Measurements from ENCODE around the gene UNC13C.

The UNC13C gene

GRCh38 chr15:54119051-54119450 lies 140.8 kb downstream of the UNC13C start:
- DNase-seq (ENCODE audit: low spot score): no peak

GRCh38 chr15:54120949-54121463 lies 142.8 kb downstream of the UNC13C start:
- no peak for DNase-seq (ENCODE audit: low spot score)

- no peak for DNase-seq (ENCODE audit: low spot score)
These were observed 149.3 kb downstream of the UNC13C start for GRCh38 chr15:54127574-54127973.

- DNase-seq (ENCODE audit: low spot score): no peak
These were observed 153.2 kb downstream of the UNC13C start for GRCh38 chr15:54131410-54131809.

- DNase-seq (ENCODE audit: low spot score): no peak
These were observed 170.9 kb downstream of the UNC13C start for GRCh38 chr15:54149115-54149531.

- no peak for DNase-seq (ENCODE audit: low spot score)
These were observed 172.0 kb downstream of the UNC13C start for GRCh38 chr15:54150255-54150654.

GRCh38 chr15:54159012-54159411 lies 180.8 kb downstream of the UNC13C start:
- no peak for DNase-seq (ENCODE audit: low spot score)

GRCh38 chr15:54187325-54187724 lies 209.1 kb downstream of the UNC13C start:
- DNase-seq (ENCODE audit: low spot score): no peak

- DNase-seq (ENCODE audit: low spot score): no peak
These were observed 219.8 kb downstream of the UNC13C start for GRCh38 chr15:54197995-54198394.

- DNase-seq (ENCODE audit: low spot score): no peak
These were observed 228.5 kb downstream of the UNC13C start for GRCh38 chr15:54206586-54207321.

GRCh38 chr15:54208786-54209185 lies 230.5 kb downstream of the UNC13C start:
- DNase-seq (ENCODE audit: low spot score): no peak

GRCh38 chr15:54212635-54213034 lies 234.4 kb downstream of the UNC13C start:
- DNase-seq (ENCODE audit: low spot score): no peak

GRCh38 chr15:54226455-54226854 lies 248.2 kb downstream of the UNC13C start:
- DNase-seq (ENCODE audit: low spot score): no peak

GRCh38 chr15:54227569-54227968 lies 249.3 kb downstream of the UNC13C start:
- DNase-seq (ENCODE audit: low spot score): no peak

GRCh38 chr15:54250326-54250725 lies 272.1 kb downstream of the UNC13C start:
- no peak for DNase-seq (ENCODE audit: low spot score)

GRCh38 chr15:54256190-54256589 lies 277.9 kb downstream of the UNC13C start:
- no peak for DNase-seq (ENCODE audit: low spot score)

GRCh38 chr15:54273928-54274327 lies 295.7 kb downstream of the UNC13C start:
- no peak for DNase-seq (ENCODE audit: low spot score)

GRCh38 chr15:54277834-54278233 lies 299.6 kb downstream of the UNC13C start:
- DNase-seq (ENCODE audit: low spot score): no peak

GRCh38 chr15:54280726-54281125 lies 302.5 kb downstream of the UNC13C start:
- no peak for DNase-seq (ENCODE audit: low spot score)

GRCh38 chr15:54282228-54282836 lies 304.1 kb downstream of the UNC13C start:
- no peak for DNase-seq (ENCODE audit: low spot score)

GRCh38 chr15:54288049-54288448 lies 309.8 kb downstream of the UNC13C start:
- DNase-seq (ENCODE audit: low spot score): no peak

- no peak for DNase-seq (ENCODE audit: low spot score)
These were observed 311.4 kb downstream of the UNC13C start for GRCh38 chr15:54289590-54290136.

- no peak for DNase-seq (ENCODE audit: low spot score)
These were observed 320.2 kb downstream of the UNC13C start for GRCh38 chr15:54298396-54298795.
